Measurements from ENCODE around the gene SKAP2. TPM values are rescaled to one million over a fixed set of nuclear protein-coding genes. Genes with fewer than 3 reads are reported as not detected.

SKAP2 gene
- polyA plus RNA-seq, 1 donor from 2014 or later, result 3.6 TPM

GRCh38 chr7:26696161-26696560 is 168.2 kb downstream of the SKAP2 start:
- H3K27ac ChIP-seq (ENCODE audit: low read length), result no peak overlapping the region
- TF ChIP-seq REST (IDR thresholded peaks at IDR 0.05; ENCODE audit: borderline replicate concordance), result no peak
- no peak for TF ChIP-seq POLR2AphosphoS5 (IDR thresholded peaks at IDR 0.05)
- TF ChIP-seq EZH2 (IDR thresholded peaks at IDR 0.05; ENCODE audit: borderline replicate concordance, insufficient read depth, low read length, poor library complexity, severe bottlenecking), result no peak
- no peak for TF ChIP-seq RAD21 (conservative IDR thresholded peaks at IDR 0.05)
- no peak for TF ChIP-seq TAF1 (IDR thresholded peaks at IDR 0.05; ENCODE audit: low read depth)
- no peak for TF ChIP-seq CTCF (IDR thresholded peaks at IDR 0.05; ENCODE audit: poor library complexity, severe bottlenecking)
- TF ChIP-seq SMC3 (conservative IDR thresholded peaks at IDR 0.05; ENCODE audit: poor library complexity), result no peak
- TF ChIP-seq EP300 (conservative IDR thresholded peaks at IDR 0.05; ENCODE audit: poor library complexity, severe bottlenecking), result no peak
- no peak for TF ChIP-seq MXI1 (conservative IDR thresholded peaks at IDR 0.05; ENCODE audit: poor library complexity, severe bottlenecking)
- no peaks in the 10 kb centered on the region for H3K9me2 ChIP-seq (ENCODE audit: insufficient read depth, low read length)

GRCh38 chr7:26694713-26695112 is 169.7 kb downstream of the SKAP2 start:
- Histone ChIP-seq H3K9ac (ENCODE audit: low read length) (no peak overlapping the region), H3K27ac (ENCODE audit: low read length) (no peak overlapping the region), H3K36me3 (ENCODE audit: insufficient read depth, low read length) (no peaks in the 10 kb centered on the region), H3K9me3 (ENCODE audit: low read length) (no peaks in the 10 kb centered on the region), H3K4me3 (ENCODE audit: low read length) (no peak overlapping the region), H4K20me1 (ENCODE audit: insufficient read depth) (no peaks in the 10 kb centered on the region), H3K9me2 (ENCODE audit: insufficient read depth, low read length) (no peaks in the 10 kb centered on the region), H3K79me2 (replicated peaks; ENCODE audit: insufficient read depth, low read length) (no peaks in the 10 kb centered on the region), H3K27me3 (ENCODE audit: insufficient read depth, low read depth, low read length) (no peaks in the 10 kb centered on the region), H3K4me2 (ENCODE audit: low read length) (peak overlapping the region; percentile 26), H3F3A (ENCODE audit: insufficient read depth, low read length, poor library complexity, severe bottlenecking) (no peaks in the 10 kb centered on the region), H2AFZ (ENCODE audit: low read depth, low read length) (no peak overlapping the region)
- TF ChIP-seq EZH2 (IDR thresholded peaks at IDR 0.05; ENCODE audit: borderline replicate concordance, insufficient read depth, low read length, poor library complexity, severe bottlenecking) (no peak), EP300 (conservative IDR thresholded peaks at IDR 0.05; ENCODE audit: poor library complexity, severe bottlenecking) (no peak), RAD21 (conservative IDR thresholded peaks at IDR 0.05) (no peak)

More at GRCh38 chr7:26696161-26696560, 168.2 kb downstream of the SKAP2 start:
- no peak overlapping the region for H3K4me2 ChIP-seq (ENCODE audit: low read length)
- no peak overlapping the region for H3K4me3 ChIP-seq (ENCODE audit: low read length)
- no peaks in the 10 kb centered on the region for H3K9me3 ChIP-seq (ENCODE audit: low read length)
- no peak overlapping the region for H2AFZ ChIP-seq (ENCODE audit: low read depth, low read length)
- no peaks in the 10 kb centered on the region for H4K20me1 ChIP-seq (ENCODE audit: insufficient read depth)
- no peaks in the 10 kb centered on the region for H3K79me2 ChIP-seq (replicated peaks; ENCODE audit: insufficient read depth, low read length)
- H3K9ac ChIP-seq (ENCODE audit: low read length), result no peak overlapping the region
- no peaks in the 10 kb centered on the region for H3K27me3 ChIP-seq (ENCODE audit: insufficient read depth, low read depth, low read length)
- no peaks in the 10 kb centered on the region for H3K36me3 ChIP-seq (ENCODE audit: insufficient read depth, low read length)
- H3F3A ChIP-seq (ENCODE audit: insufficient read depth, low read length, poor library complexity, severe bottlenecking), result no peaks in the 10 kb centered on the region
